ENCODE data around the gene NTM. TPM values are rescaled to one million over a fixed set of nuclear protein-coding genes. Genes with fewer than 3 reads are reported as not detected.

The NTM gene
- polyA plus RNA-seq, 1 donor from 2014 or later, result not detected

DNA sequence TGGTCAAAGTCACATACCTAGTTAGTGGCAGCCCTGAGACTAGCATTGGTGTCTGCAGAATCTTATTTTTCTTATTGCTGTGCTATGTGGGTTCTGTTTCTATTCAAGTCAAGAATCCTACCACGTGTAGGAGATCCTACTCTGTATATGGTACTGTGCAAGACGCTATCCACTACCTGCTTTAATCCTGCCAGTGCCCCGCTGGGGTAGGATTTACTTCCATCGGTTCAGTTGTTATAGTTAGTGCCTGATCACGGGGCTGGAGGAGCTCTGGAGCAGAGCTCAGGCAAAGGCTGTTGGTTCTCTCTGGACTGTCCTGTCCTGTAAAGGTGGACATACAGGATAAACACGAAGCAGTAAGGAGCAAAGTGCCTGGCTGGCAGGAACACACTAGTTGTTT, 167.9 kb downstream of the NTM start:
- H3K27me3 Mint-ChIP-seq, result no peaks in the 10 kb centered on the region
- peaks cover 0 to 2% (median 0%) of the 10 kb centered on the region in 3 donors for H3K4me1 Mint-ChIP-seq
- H3K27ac Mint-ChIP-seq, result no peak overlapping the region

GRCh38 chr11:131540676-131541075, 170.3 kb downstream of the NTM start:
- Mint-ChIP-seq H3K27ac (no peak overlapping the region), H3K9me3 (peaks cover 0 to 5% (median 3%) of the 10 kb centered on the region in 3 donors), H3K36me3 (no peaks in the 10 kb centered on the region), H3K4me1 (peaks cover 0 to 2% (median 0%) of the 10 kb centered on the region in 3 donors), H3K27me3 (no peaks in the 10 kb centered on the region), H3K4me3 (peak overlapping the region in 1 of 4 donors; percentile 14)

More for the DNA sequence above, 167.9 kb downstream of the NTM start:
- Mint-ChIP-seq H3K36me3 (no peaks in the 10 kb centered on the region), H3K9me3 (peaks cover 0 to 5% (median 3%) of the 10 kb centered on the region in 3 donors), H3K4me3 (no peak overlapping the region)

DNA sequence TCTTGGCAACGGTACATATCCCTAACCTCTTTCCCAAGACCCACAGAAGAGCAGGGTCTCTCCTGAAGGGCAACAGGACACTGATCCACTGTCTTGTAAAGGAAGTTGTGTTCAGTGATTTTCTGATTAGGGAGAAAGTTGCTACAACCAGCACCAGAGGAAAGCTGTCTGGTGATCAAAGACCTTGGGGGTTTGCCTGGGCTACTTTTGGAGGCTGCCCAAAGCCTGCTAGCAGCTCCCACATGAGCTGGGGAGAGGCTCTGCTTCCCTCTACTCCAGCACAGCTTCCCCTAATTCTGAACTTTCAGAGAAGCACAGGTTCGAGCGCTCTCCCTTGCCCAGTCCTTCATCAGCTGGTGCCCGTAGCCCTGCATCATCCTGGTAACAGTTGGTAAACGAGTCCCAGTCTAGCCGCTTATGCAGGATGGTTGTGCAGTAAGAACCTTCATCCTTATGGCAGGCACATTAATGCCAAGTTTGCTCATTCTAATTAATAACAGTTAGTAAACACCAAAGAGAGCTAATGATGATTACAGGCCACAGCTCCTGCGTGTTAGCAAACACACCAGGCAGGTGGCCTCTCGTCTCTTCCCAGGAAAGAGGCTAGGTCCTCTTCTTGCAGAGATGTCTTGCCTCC, 173.1 kb downstream of the NTM start:
- Mint-ChIP-seq H3K9me3 (peaks cover 0 to 4% (median 3%) of the 10 kb centered on the region in 3 donors), H3K4me3 (no peak overlapping the region), H3K27me3 (no peaks in the 10 kb centered on the region), H3K4me1 (no peaks in the 10 kb centered on the region), H3K36me3 (no peaks in the 10 kb centered on the region), H3K27ac (no peak overlapping the region)

DNA sequence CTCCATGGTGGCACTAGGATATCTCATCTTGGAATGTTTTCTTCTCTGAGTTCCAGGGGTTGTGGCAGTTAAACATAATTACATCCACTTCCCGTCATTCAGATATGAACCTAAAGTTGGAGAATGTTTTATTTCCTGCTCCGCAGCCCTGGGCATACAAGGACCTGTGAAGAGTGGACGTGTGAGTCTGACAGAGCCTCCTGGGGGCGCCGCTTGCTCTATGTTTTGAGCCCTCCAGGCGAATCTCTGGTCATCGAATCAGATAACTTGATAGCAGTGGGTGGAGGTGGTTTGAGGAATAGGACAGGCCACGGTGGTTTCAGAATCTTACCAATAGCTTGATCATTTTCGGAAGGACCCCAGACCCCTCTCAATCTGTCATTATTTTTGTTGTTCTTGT, 174.2 kb downstream of the NTM start:
- H3K36me3 Mint-ChIP-seq, result no peaks in the 10 kb centered on the region
- no peak overlapping the region for H3K27ac Mint-ChIP-seq
- H3K27me3 Mint-ChIP-seq, result no peaks in the 10 kb centered on the region
- no peak overlapping the region for H3K4me3 Mint-ChIP-seq
- H3K9me3 Mint-ChIP-seq, result peaks cover 0 to 4% (median 3%) of the 10 kb centered on the region in 3 donors
- no peaks in the 10 kb centered on the region for H3K4me1 Mint-ChIP-seq

GRCh38 chr11:131546218-131546895, 175.9 kb downstream of the NTM start:
- Mint-ChIP-seq H3K9me3 (peaks cover 0 to 4% (median 3%) of the 10 kb centered on the region in 3 donors), H3K36me3 (no peaks in the 10 kb centered on the region), H3K4me3 (no peak overlapping the region), H3K27me3 (no peaks in the 10 kb centered on the region), H3K27ac (no peak overlapping the region), H3K4me1 (no peaks in the 10 kb centered on the region)

DNA sequence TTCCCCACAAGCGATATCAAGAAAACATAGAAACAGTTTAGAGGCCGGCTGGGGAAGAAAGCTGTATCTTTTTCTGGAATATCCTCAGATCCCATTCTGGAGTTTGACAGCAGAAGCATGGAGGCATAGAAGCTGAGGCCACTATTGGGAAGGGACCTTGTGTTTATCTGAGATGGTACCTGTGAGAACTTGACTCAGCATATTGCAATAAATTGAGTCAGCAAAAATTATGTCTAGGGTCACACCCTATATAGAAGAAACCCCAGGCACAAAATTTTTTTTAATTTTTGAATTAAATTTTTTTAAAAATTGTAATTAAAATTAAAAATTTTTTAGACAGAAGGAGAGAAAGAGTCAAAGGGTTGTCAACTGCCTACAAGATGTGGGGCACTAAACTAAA, 178.7 kb downstream of the NTM start:
- Mint-ChIP-seq H3K36me3 (no peaks in the 10 kb centered on the region), H3K4me3 (no peak overlapping the region), H3K27me3 (no peaks in the 10 kb centered on the region), H3K9me3 (peaks cover 0 to 8% (median 4%) of the 10 kb centered on the region in 3 donors), H3K4me1 (no peaks in the 10 kb centered on the region), H3K27ac (no peak overlapping the region)

- H3K4me1 Mint-ChIP-seq, result no peaks in the 10 kb centered on the region
- no peak overlapping the region for H3K4me3 Mint-ChIP-seq
- H3K27ac Mint-ChIP-seq, result no peak overlapping the region
- no peaks in the 10 kb centered on the region for H3K27me3 Mint-ChIP-seq
- H3K36me3 Mint-ChIP-seq, result no peaks in the 10 kb centered on the region
- peaks cover 0 to 8% (median 4%) of the 10 kb centered on the region in 3 donors for H3K9me3 Mint-ChIP-seq
These were observed 179.4 kb downstream of the NTM start for GRCh38 chr11:131549770-131550169.

DNA sequence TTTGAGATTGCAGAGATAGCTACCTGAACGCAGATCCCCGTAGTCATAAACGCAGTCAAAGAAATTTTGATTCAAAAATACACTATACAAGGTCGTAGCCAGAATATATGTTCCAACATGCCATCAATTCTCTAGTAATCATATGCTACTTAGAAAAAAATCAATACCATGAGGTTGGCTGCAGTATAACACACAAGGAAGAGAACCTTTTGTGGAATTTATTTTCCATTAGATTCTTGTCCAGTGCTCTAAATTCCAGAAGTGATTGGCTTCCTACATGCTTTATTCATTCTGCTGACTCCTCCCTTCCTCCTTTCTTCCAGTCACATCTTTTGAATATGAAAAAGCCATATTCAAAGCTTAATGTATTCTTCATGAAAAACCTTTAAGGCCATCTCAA, 189.9 kb downstream of the NTM start:
- Mint-ChIP-seq H3K36me3 (no peaks in the 10 kb centered on the region), H3K4me3 (no peak overlapping the region), H3K27me3 (no peaks in the 10 kb centered on the region), H3K9me3 (peaks cover 0 to 7% (median 2%) of the 10 kb centered on the region in 3 donors), H3K27ac (no peak overlapping the region), H3K4me1 (no peaks in the 10 kb centered on the region)

DNA sequence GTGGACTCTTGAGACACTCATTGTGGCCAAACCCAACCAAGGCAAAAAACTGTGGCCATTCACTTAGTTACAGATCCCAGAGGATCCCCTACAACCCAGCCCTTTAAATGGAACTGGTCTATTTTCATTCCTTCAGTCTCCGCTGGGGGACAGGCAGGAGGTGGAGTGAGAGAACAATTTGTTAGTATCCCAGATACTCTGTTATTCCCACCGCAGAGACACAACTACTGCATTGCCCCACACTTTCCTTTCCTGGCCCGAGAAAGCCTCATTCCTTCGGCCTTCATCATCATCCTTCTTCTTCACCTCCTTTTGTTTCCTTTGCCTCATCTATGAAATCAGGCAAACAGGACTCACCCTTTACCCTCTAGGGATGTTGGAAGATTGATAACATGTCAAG, 191.1 kb downstream of the NTM start:
- Mint-ChIP-seq H3K4me3 (no peak overlapping the region), H3K9me3 (peaks cover 0 to 15% (median 2%) of the 10 kb centered on the region in 3 donors), H3K4me1 (no peaks in the 10 kb centered on the region)

GRCh38 chr11:131561972-131562371, 191.6 kb downstream of the NTM start:
- no peaks in the 10 kb centered on the region for H3K27me3 Mint-ChIP-seq
- no peak overlapping the region for H3K27ac Mint-ChIP-seq
- no peaks in the 10 kb centered on the region for H3K4me1 Mint-ChIP-seq
- no peaks in the 10 kb centered on the region for H3K36me3 Mint-ChIP-seq
- H3K4me3 Mint-ChIP-seq, result no peak overlapping the region
- H3K9me3 Mint-ChIP-seq, result peaks cover 0 to 15% (median 2%) of the 10 kb centered on the region in 3 donors

More for the DNA sequence above, 191.1 kb downstream of the NTM start:
- Mint-ChIP-seq H3K36me3 (no peaks in the 10 kb centered on the region), H3K27ac (no peak overlapping the region), H3K27me3 (no peaks in the 10 kb centered on the region)

GRCh38 chr11:131568318-131568717, 197.9 kb downstream of the NTM start:
- H3K9me3 Mint-ChIP-seq, result peaks cover 0 to 17% (median 1%) of the 10 kb centered on the region in 3 donors
- H3K27ac Mint-ChIP-seq, result no peak overlapping the region
- H3K4me3 Mint-ChIP-seq, result no peak overlapping the region
- no peaks in the 10 kb centered on the region for H3K27me3 Mint-ChIP-seq
- no peaks in the 10 kb centered on the region for H3K4me1 Mint-ChIP-seq
- no peaks in the 10 kb centered on the region for H3K36me3 Mint-ChIP-seq

- H3K27me3 Mint-ChIP-seq, result no peaks in the 10 kb centered on the region
- no peak overlapping the region for H3K4me3 Mint-ChIP-seq
- H3K27ac Mint-ChIP-seq, result no peak overlapping the region
- H3K9me3 Mint-ChIP-seq, result peaks cover 0 to 7% (median 1%) of the 10 kb centered on the region in 3 donors
- no peaks in the 10 kb centered on the region for H3K36me3 Mint-ChIP-seq
- no peaks in the 10 kb centered on the region for H3K4me1 Mint-ChIP-seq
These were observed 201.2 kb downstream of the NTM start for GRCh38 chr11:131571571-131571970.

- no peak overlapping the region for H3K4me3 Mint-ChIP-seq
- no peaks in the 10 kb centered on the region for H3K4me1 Mint-ChIP-seq
- no peaks in the 10 kb centered on the region for H3K27me3 Mint-ChIP-seq
- no peaks in the 10 kb centered on the region for H3K36me3 Mint-ChIP-seq
- peaks cover 0 to 7% (median 1%) of the 10 kb centered on the region in 3 donors for H3K9me3 Mint-ChIP-seq
- H3K27ac Mint-ChIP-seq, result no peak overlapping the region
These were observed 202.0 kb downstream of the NTM start for GRCh38 chr11:131572423-131572822.

DNA sequence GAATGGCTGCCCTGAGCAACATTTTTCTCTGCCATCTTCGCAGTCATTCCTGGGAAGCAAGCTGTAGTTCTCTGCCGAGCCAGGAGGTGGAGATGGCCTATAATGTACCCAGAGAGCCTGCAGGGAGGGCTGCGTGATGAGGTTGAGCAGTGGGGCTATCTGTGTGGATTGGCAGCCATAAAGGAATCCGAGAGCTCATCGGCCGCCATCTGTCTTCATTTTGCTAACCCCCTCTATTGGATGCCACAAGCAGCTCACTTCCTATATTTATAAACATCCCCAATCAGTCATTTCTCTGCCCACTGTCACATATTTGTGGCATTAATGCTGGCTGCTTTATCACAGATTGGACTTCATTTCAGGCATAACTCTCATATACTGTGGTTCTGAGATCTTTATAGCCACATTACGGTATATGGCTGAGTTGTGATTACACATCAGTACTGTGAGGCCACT, 209.5 kb downstream of the NTM start:
- Mint-ChIP-seq H3K4me3 (no peak overlapping the region), H3K27ac (peak overlapping the region in 1 of 3 donors; percentile 50), H3K27me3 (peaks cover 3% of the 10 kb centered on the region), H3K9me3 (peaks cover 0 to 10% (median 0%) of the 10 kb centered on the region in 3 donors), H3K4me1 (no peaks in the 10 kb centered on the region), H3K36me3 (peaks cover 1% of the 10 kb centered on the region)

GRCh38 chr11:131580476-131580875, 210.1 kb downstream of the NTM start:
- no peaks in the 10 kb centered on the region for H3K4me1 Mint-ChIP-seq
- H3K4me3 Mint-ChIP-seq, result no peak overlapping the region
- H3K27me3 Mint-ChIP-seq, result peaks cover 3% of the 10 kb centered on the region
- H3K27ac Mint-ChIP-seq, result peak overlapping the region in 1 of 3 donors; percentile 50
- peaks cover 0 to 10% (median 0%) of the 10 kb centered on the region in 3 donors for H3K9me3 Mint-ChIP-seq
- peaks cover 1% of the 10 kb centered on the region for H3K36me3 Mint-ChIP-seq

All from IgD-negative memory B cell (primary cell).